ENCODE data around the gene MRPL54. TPM values are rescaled to one million over a fixed set of nuclear protein-coding genes. Genes with fewer than 3 reads are reported as not detected.

The MRPL54 gene
- total and polyA plus RNA-seq, 9 donors: 14.5 to 113 (median 64.4) TPM

GRCh38 chr19:3792114-3792513 is 29.6 kb downstream of the MRPL54 start:
- Histone ChIP-seq H3K4me1 (ENCODE audit: insufficient read depth) (no peaks in the 10 kb centered on the region), H3K36me3 (no peaks in the 10 kb centered on the region)

GRCh38 chr19:3793799-3794198 is 31.3 kb downstream of the MRPL54 start:
- TF ChIP-seq CTCF (IDR thresholded peaks at IDR 0.05) (no peak), POLR2A (IDR thresholded peaks at IDR 0.05) (no peak), EP300 (IDR thresholded peaks at IDR 0.05) (no peak)
- Histone ChIP-seq H3K36me3 (no peaks in the 10 kb centered on the region), H3K27me3 (no peaks in the 10 kb centered on the region), H3K9me3 (peaks cover 0 to 3% of the 10 kb centered on the region in 2 donors), H3K4me1 (ENCODE audit: insufficient read depth) (no peaks in the 10 kb centered on the region), H3K27ac (no peak overlapping the region), H3K4me3 (no peak overlapping the region)
- DNase-seq: no peak
- WGBS, 3 donors: 92 to 96% (median 95%) methylated on average over 3 of the region's 3 CpGs
- intact Hi-C loops (cut with DNase I): no loop called here

More at GRCh38 chr19:3792114-3792513, 29.6 kb downstream of the MRPL54 start:
- TF ChIP-seq CTCF (IDR thresholded peaks at IDR 0.05): no peak
- TF ChIP-seq POLR2A (IDR thresholded peaks at IDR 0.05): no peak
- no peak for TF ChIP-seq EP300 (IDR thresholded peaks at IDR 0.05)
- no peak for DNase-seq
- 59 to 63% (median 61%) methylated on average over 3 of the region's 3 CpGs for WGBS, 3 donors
- peaks cover 0 to 3% of the 10 kb centered on the region in 2 donors for H3K9me3 ChIP-seq
- no peak overlapping the region for H3K27ac ChIP-seq
- H3K27me3 ChIP-seq: no peaks in the 10 kb centered on the region
- intact Hi-C loops (cut with DNase I): no loop called here
- H3K4me3 ChIP-seq: no peak overlapping the region

- peaks cover 0 to 3% of the 10 kb centered on the region in 2 donors for H3K9me3 ChIP-seq
- H3K36me3 ChIP-seq: no peaks in the 10 kb centered on the region
- intact Hi-C loops (cut with DNase I): no loop called here
- H3K4me3 ChIP-seq: no peak overlapping the region
- DNase-seq: no peak
- no peaks in the 10 kb centered on the region for H3K4me1 ChIP-seq (ENCODE audit: insufficient read depth)
- TF ChIP-seq CTCF (IDR thresholded peaks at IDR 0.05): no peak
- TF ChIP-seq EP300 (IDR thresholded peaks at IDR 0.05): no peak
- no peak for TF ChIP-seq POLR2A (IDR thresholded peaks at IDR 0.05)
- H3K27ac ChIP-seq: no peak overlapping the region
- 89 to 95% (median 95%) methylated on average over 2 of the region's 2 CpGs for WGBS, 3 donors
- no peaks in the 10 kb centered on the region for H3K27me3 ChIP-seq
Observed at GRCh38 chr19:3796358-3796757, 33.9 kb downstream of the MRPL54 start.

- H3K27me3 ChIP-seq: no peaks in the 10 kb centered on the region
- WGBS, 3 donors: 66 to 71% (median 71%) methylated on average over 6 of the region's 6 CpGs
- H3K27ac ChIP-seq: no peak overlapping the region
- no peak for TF ChIP-seq CTCF (IDR thresholded peaks at IDR 0.05)
- TF ChIP-seq EP300 (IDR thresholded peaks at IDR 0.05): no peak
- TF ChIP-seq POLR2A (IDR thresholded peaks at IDR 0.05): no peak
- peaks cover 0 to 3% of the 10 kb centered on the region in 2 donors for H3K9me3 ChIP-seq
- no peak for DNase-seq
- no peaks in the 10 kb centered on the region for H3K36me3 ChIP-seq
- intact Hi-C loops (cut with DNase I): no loop called here
- H3K4me1 ChIP-seq (ENCODE audit: insufficient read depth): peaks cover 1% of the 10 kb centered on the region
- no peak overlapping the region for H3K4me3 ChIP-seq
Observed at GRCh38 chr19:3798137-3798536, 35.7 kb downstream of the MRPL54 start.

All from ovary (tissue), 9 donors.